ENCODE measurements around the gene DPH7.

DNA sequence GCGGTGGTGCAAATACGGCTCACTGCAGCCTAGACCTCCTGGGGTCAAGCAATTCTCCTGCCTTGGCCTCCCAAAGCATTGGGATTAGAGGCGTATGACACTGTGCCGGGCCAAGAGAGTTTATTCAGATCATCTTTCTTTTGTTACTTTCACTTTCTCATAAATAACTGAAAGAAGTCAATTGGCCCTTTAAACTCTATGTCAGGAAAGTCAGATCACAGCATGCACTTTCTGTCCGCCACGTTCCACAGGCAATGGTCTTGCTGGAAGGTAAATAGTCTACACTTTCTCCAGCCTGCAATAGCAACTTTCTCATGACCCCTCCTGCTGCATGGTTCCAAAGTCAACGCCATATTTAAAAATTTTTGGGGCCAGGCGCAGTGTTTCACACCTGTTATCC lies 20.2 kb upstream of the DPH7 start:
- TF ChIP-seq CTCF (IDR thresholded peaks at IDR 0.05): no peak
- no peak for TF ChIP-seq POLR2A (IDR thresholded peaks at IDR 0.05)
